Activated CD4-positive, alpha-beta T cell treated with anti-CD3 and anti-CD28 coated beads, Interleukin-2, amount 50 U/mL, for 1 hour (primary cell): ENCODE measurements around the gene BANP.
"Not testable (repeated sequence)": the region's sequence is repeated elsewhere in the genome, so short reads cannot be mapped to it uniquely, and the experiment has no call there.

Experiments used
- DNase-seq: peaks from one replicate; pipeline ENCODE4 v3.0.0-alpha.2; 2020

Gene BANP

DNA sequence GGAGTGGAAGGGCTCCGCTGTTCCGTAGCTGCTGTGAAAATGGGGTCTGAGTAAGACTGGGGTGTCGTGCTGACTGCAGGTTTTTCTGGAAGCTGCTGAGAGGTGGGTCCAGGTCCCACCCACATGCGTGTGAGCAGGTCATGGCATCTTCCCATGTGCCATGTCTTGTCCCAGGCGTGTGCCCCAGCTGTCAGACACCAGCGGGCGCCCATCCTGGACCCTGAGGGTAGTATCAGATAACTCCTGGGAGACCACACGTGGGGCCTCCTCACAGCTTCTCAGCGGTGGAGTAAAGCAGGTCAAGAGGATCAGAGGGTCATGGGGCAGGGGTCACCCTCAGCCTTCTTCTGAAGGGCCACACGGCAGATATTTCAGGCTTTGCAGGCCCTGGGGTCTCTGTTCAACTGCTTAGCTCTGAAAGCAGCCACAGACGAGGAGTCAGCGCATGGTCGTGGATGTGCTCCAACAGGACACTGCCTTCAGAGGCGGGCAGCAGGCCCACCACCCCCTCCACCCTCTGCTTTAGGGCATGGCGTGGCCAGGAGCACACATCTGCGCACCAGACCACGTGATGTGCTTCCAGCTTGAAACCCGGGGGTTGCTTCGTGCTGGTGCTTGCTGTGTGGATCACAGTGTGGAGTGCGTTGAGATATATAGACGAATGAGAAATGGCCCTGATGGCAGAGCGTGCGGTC lies 68.7 kb downstream of the BANP start:
- DNase-seq, result no peak

GRCh38 chr16:88020516-88020885 lies 69.3 kb downstream of the BANP start:
- DNase-seq, result no peak

DNA sequence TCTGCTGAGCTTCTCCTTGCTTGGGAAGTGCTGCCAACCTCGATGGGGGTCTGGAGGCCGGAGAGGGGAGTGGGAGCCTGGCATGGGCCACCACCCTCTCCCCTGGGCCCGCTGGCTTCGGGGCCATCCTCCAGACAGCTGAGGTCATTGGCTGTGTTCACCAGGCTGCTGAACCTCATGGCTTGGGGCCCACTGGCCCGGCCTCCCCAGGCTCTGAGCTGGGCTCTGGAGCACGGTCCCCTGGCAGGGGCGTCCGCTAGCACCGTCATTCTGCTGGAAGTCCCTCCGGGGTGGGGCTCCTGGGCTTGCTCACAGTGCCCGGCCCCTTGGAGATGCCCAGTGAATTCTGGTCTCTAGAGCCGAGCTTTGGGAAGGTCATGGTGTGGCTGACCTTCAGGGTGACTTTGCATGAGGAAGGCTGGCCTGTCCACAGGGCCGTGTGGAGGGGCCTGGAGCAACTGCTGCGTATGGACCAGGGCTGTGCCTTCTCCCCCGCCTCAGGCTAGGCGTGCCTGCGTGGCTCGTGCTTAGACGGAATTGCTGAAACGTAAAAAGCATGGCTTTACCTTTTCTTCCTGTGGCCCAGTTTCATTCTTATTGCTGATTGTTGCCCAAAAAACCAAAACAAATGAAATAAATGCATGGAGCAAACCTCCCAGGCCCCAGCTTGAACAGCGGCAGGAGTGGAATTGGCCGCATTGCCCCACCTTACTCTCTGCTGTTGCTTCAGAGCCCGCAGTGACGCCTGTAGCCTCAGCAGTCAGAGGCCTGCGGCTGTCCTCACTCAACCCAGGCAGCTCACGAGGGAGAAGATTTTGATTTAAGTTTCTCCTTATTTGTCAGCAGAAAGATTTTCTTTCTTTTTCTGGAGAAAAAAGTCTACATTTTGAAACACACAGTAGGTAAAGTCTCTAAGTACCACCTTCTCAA lies 70.1 kb downstream of the BANP start:
- not testable (repeated sequence) for DNase-seq

- DNase-seq, result no peak
Measured at GRCh38 chr16:88022076-88023042, 71.1 kb downstream of the BANP start.

DNA sequence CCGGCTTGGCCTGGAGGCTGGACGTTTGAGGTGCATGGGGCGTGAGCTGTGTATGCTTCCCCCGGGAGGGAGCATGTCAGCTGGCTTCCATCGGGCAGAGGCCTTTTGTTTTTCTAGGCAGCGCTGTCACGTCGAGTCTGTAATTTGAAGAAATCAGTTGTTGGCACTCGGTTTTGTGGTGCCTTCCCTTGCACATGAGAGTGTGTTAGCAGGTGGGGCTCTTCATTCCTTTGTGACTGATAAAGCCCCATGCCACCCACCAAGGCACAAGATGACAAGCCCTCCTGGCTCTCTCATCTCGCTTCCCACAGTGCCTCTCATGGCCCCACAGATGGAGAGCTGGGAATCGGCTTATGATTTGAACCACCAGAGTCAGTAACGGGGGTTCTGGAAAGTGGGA lies 72.1 kb downstream of the BANP start:
- DNase-seq, result no peak

GRCh38 chr16:88023786-88024185 lies 72.6 kb downstream of the BANP start:
- no peak for DNase-seq

DNA sequence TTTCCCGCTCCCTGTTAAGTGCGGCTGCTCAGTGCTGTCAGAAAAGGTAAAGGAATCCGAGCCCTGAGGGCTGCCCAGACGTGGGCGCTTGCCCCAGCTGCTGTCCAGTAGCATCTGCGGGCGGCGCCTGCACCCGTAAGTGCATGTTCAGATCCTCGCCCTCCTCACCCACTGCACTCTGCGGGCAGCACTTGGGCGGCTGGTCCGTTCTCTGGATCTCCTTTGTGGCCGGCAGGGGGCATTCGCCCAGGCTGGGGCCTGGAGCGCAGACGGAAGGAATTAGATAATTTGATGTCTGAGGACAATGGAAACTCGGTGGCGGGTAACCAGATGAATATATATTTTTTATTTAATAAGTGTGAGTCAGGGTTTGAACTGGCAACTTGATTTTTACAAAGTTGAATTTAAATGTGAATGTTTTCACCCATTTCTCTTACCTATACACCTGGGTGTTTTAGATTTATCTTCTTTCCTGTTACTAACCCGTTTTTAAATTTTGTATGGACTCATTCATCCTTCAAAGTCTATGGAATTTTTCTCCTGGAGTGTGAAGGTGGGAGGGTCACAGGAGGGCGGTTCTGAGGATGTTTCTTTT lies 73.4 kb downstream of the BANP start:
- DNase-seq, result not testable (repeated sequence)

GRCh38 chr16:88025086-88025492 lies 73.9 kb downstream of the BANP start:
- not testable (repeated sequence) for DNase-seq

DNA sequence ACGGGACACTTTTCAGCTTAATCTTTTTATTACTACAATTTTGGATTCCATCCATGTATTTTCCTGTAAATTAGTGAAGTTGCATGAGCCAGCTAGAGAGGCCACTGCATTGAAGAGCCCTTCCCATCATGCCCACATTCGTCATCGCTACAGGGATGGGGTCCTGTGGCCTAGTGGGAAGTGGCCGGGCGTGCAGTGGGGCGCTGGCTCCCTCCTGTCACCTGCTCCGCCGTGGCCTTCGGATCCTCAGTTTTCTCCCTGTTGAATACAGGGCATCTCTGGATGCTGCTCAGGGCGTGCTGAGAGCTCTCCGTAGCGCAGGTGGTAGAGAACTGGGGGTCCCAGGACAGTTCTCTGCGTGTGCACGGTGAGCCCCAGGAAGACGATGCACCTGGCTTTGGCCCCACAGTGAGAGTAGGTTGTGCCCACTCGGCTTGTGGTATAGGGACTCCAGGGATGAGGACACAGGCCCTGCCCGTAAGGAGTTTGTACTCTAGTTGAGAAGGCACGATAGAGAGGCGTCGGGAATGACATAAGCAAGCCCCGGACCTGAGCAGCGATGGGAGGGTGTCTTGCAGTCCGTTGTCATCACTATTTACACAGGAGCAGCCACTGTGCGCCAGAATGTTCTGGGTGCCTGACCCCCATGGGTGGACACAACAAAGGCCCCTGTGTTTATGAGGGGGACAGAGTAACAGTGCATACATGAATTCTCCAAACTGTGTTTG lies 74.8 kb downstream of the BANP start:
- DNase-seq, result not testable (repeated sequence)

GRCh38 chr16:88026964-88027938 lies 76.0 kb downstream of the BANP start:
- DNase-seq, result no peak

DNA sequence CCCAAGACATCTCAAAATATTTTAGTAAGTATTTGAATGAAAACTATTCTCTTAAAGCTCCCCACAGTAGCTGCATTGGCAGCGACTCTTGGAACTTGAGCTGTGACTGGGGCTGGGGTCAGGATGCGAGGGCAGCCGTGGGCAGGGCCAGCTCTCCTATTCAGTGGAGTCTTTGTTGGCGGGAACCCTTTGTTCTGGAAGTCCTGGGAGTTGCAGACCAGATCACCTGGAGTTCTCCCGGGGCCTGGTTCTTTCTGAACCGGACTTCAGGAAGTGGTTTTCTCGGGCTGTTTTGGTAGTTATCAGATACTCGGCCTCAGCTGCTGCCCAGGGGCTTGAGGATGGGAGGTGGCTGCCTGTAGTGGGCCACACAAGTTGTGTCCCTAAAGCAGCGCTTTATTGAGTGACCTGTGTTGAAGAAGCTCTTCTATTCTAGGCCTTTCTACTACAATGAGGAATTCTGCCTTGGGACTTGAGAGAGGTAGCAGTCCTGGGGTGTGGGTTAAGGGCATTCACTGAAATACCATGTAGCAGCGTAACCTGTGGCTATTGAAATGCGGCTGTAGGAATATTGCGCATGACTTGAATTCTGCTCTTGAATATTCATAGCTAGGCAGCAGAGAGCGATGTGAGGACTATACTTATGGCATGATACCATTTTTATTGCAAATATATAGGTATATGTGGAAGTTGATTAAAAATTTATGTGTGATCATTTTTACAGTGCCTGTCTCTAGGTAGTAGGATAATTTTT lies 77.1 kb downstream of the BANP start:
- DNase-seq, result not testable (repeated sequence)

GRCh38 chr16:88030498-88030897 lies 79.3 kb downstream of the BANP start:
- DNase-seq, result no peak

DNA sequence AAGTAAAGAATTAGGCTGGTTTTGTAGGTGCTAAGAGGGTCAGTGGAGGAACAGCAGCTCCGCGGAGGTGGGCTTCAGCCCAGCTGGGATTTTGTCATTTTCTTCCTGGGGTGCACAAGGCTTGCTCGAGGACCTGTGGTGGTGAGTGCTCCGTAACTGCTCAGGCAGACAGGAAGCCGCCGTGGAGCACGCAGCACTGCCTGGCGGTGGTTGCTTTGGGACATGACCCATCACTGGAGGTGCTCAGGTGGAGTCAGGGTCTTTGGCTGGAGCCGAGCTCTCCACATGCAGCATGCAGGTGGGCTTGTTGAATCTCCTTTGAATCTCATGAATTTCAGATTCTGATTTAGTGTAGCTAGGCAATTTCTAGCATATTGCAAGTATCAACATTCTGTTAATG lies 79.7 kb downstream of the BANP start:
- DNase-seq, result not testable (repeated sequence)

- not testable (repeated sequence) for DNase-seq
Measured at GRCh38 chr16:88033003-88033740, 81.9 kb downstream of the BANP start.

GRCh38 chr16:88034770-88035169 lies 83.5 kb downstream of the BANP start:
- DNase-seq, result no peak

GRCh38 chr16:88035292-88035691 lies 84.1 kb downstream of the BANP start:
- no peak for DNase-seq

GRCh38 chr16:88035884-88036639 lies 84.8 kb downstream of the BANP start:
- not testable (repeated sequence) for DNase-seq

DNA sequence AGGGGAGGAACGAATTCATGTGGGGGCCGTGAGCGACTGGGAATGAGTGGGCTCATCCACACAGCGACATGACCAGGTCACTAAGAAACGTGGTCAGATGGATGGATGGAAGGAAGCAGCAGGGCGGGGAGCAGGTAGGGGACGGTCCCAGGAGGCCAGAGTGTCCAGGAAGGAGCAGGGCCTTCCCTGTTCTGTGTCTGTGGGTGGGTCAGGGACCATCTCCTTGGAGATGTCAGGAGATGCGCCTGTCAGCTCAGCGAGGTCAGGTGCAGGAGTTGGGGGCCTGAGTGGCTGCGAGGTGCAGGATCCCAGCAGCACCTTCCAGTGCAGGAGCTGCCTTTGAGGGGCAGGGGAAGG lies 85.4 kb downstream of the BANP start:
- not testable (repeated sequence) for DNase-seq
